Measurements from ENCODE around the gene CYB5R4. TPM values are rescaled to one million over a fixed set of nuclear protein-coding genes. Genes with fewer than 3 reads are reported as not detected.

Gene CYB5R4
- polyA plus RNA-seq, 1 of the 3 experiments (the other 2 are of a cell fraction): 3.3 TPM

- Histone ChIP-seq H3K27ac (ENCODE audit: low read depth in 2 of 2, low read length in 1 of 2) (no peak overlapping the region), H3K79me2 (ENCODE audit: insufficient read depth) (no peaks in the 10 kb centered on the region), H2AFZ (ENCODE audit: low read depth) (no peak overlapping the region), H4K20me1 (ENCODE audit: insufficient read depth) (no peaks in the 10 kb centered on the region), H3K4me2 (no peak overlapping the region), H3K27me3 (ENCODE audit: insufficient read depth) (no peaks in the 10 kb centered on the region), H3K36me3 (replicated peaks in 1 of 2; ENCODE audit: control insufficient read depth in 1 of 2, insufficient read depth in 2 of 2, low read length in 1 of 2) (no peaks in the 10 kb centered on the region), H3F3A (replicated peaks; ENCODE audit: insufficient read depth) (no peaks in the 10 kb centered on the region), H3K9me2 (no peaks in the 10 kb centered on the region), H3K4me3 (ENCODE audit: low read depth in 2 of 2, low read length in 1 of 2) (no peak overlapping the region), H3K4me1 (ENCODE audit: control insufficient read depth in 1 of 2, insufficient read depth in 2 of 2, low read depth in 1 of 2, low read length in 1 of 2) (no peaks in the 10 kb centered on the region; a peak in 1 of 4 replicates), H3K9ac (no peak overlapping the region), H3K9me3 (no peaks in the 10 kb centered on the region)
- 3% methylated on average over 2 of the region's 2 CpGs for WGBS (ENCODE audit: low lambda C conversion rate)
- ChIA-PET CTCF (no interaction called here), POLR2A (no interaction called here)
- DNase-seq: peak; percentile 15
- TF ChIP-seq EZH2phosphoT487 (IDR thresholded peaks at IDR 0.05; ENCODE audit: borderline replicate concordance, low read depth) (no peak), TEAD4 (IDR thresholded peaks at IDR 0.05; ENCODE audit: borderline replicate concordance, insufficient read depth) (no peak), REST (IDR thresholded peaks at IDR 0.05; ENCODE audit: low read depth, low read length) (no peak), CTCF (IDR thresholded peaks at IDR 0.05) (no peak), TAF1 (IDR thresholded peaks at IDR 0.05; ENCODE audit: borderline replicate concordance, low read depth, low read length) (no peak), FOSL2 (IDR thresholded peaks at IDR 0.05; ENCODE audit: borderline replicate concordance, low read depth) (no peak), GATA2 (CRISPR knock-in tag; IDR thresholded peaks at IDR 0.05) (no peak), TCF12 (IDR thresholded peaks at IDR 0.05) (no peak), FOXJ3 (CRISPR knock-in tag; IDR thresholded peaks at IDR 0.05) (no peak), ELF1 (IDR thresholded peaks at IDR 0.05) (no peak), NRF1 (IDR thresholded peaks at IDR 0.05; ENCODE audit: low read depth, low read length) (no peak), MAX (IDR thresholded peaks at IDR 0.05; ENCODE audit: low read depth) (no peak), ZBTB33 (IDR thresholded peaks at IDR 0.05; ENCODE audit: borderline replicate concordance, low read depth) (no peak), GABPA (IDR thresholded peaks at IDR 0.05; ENCODE audit: low read depth) (no peak), MEF2A (IDR thresholded peaks at IDR 0.05; ENCODE audit: borderline replicate concordance, low read depth) (no peak), IRF3 (IDR thresholded peaks at IDR 0.05; ENCODE audit: low read depth, low read length) (no peak), SMC3 (IDR thresholded peaks at IDR 0.05; ENCODE audit: low read depth, low read length) (no peak), USF2 (IDR thresholded peaks at IDR 0.05; ENCODE audit: borderline replicate concordance, low read depth, low read length) (no peak)
These were observed 43.7 kb upstream of the CYB5R4 start for GRCh38 chr6:83815631-83816272.
